CD4-positive, alpha-beta T cell (primary cell): ENCODE results near the gene ZSCAN1. TPM values are rescaled to one million over a fixed set of nuclear protein-coding genes. Genes with fewer than 3 reads are reported as not detected.

Source experiments
- ATAC-seq: fragments of 200-7000 bp; cut with Tn5 transposase; one replicate; pipeline ENCODE4 v1.10.0; 2022; ENCODE audit warnings: mild to moderate bottlenecking; ENCODE audit not compliant: poor library complexity
- CTCF ChIA-PET: fragments of 350-600 bp; sonication (Branson Sonifier 250); formaldehyde crosslinking; loops from one replicate; lab custom pipeline; 2021; ENCODE audit warnings: antibody characterized with exemption, inconsistent platforms; lab: Charles Lee
- POLR2A ChIA-PET: fragments of 350-600 bp; sonication (Branson Sonifier 250); formaldehyde crosslinking; loops from one replicate; lab custom pipeline; 2021; ENCODE audit warnings: antibody characterized with exemption, inconsistent platforms; lab: Charles Lee
- DNase-seq, 14 experiments: peaks; one replicate each; pipeline ENCODE4 v3.0.0-alpha.2; 2013 to 2020; ENCODE audit warnings: mixed read lengths in 2 of 14
- H3K27ac ChIP-seq, 2 donors: one replicate each; pipeline versions ENCODE4 v1.5.1 to v1.7.0; 2013; ENCODE audit warnings: low read length in 2 of 2, low read depth in 1 of 2, mild to moderate bottlenecking in 1 of 2
- H3K27me3 ChIP-seq, 2 experiments: 1 replicate in 1 of 2; 2 replicates in 1 of 2; pipeline versions ENCODE4 v1.6.1 to v1.7.0; 2013; ENCODE audit warnings: low read length in 2 of 2, control low read depth in 1 of 2, mild to moderate bottlenecking in 1 of 2, moderate library complexity in 1 of 2; ENCODE audit not compliant: insufficient read depth in 2 of 2, control insufficient read depth in 1 of 2
- H3K36me3 ChIP-seq: one replicate; pipeline ENCODE4 v1.6.1; 2013; ENCODE audit warnings: low read length, control low read depth; ENCODE audit not compliant: insufficient read depth
- H3K4me1 ChIP-seq: one replicate; pipeline ENCODE4 v1.6.1; 2013; ENCODE audit warnings: low read length, control low read depth; ENCODE audit not compliant: insufficient read depth
- H3K4me3 ChIP-seq: one replicate; pipeline ENCODE4 v1.5.1; 2013; ENCODE audit warnings: mild to moderate bottlenecking, low read length, moderate library complexity
- H3K9me3 ChIP-seq, 2 experiments: 1 replicate in 1 of 2; 2 replicates in 1 of 2; pipeline versions ENCODE4 v1.6.1 to v1.7.0; 2013; ENCODE audit warnings: low read length in 2 of 2, mild to moderate bottlenecking in 2 of 2, control low read depth in 1 of 2, moderate library complexity in 1 of 2; ENCODE audit not compliant: control insufficient read depth in 1 of 2, insufficient read depth in 1 of 2
- H3K27ac Mint-ChIP-seq: one replicate; pipeline ENCODE4 v1.8.0; 2020; ENCODE audit warnings: mixed read lengths
- H3K27me3 Mint-ChIP-seq: one replicate; pipeline ENCODE4 v1.8.0; 2021; ENCODE audit warnings: mixed read lengths
- H3K36me3 Mint-ChIP-seq: one replicate; pipeline ENCODE4 v1.8.0; 2021; ENCODE audit warnings: low read depth, mixed read lengths
- H3K4me1 Mint-ChIP-seq: one replicate; pipeline ENCODE4 v1.8.0; 2021; ENCODE audit warnings: low read depth, mixed read lengths
- H3K4me3 Mint-ChIP-seq: one replicate; pipeline ENCODE4 v1.8.0; 2020; ENCODE audit warnings: mild to moderate bottlenecking, mixed read lengths
- H3K9me3 Mint-ChIP-seq: one replicate; pipeline ENCODE4 v1.8.0; 2020; ENCODE audit warnings: mixed read lengths
- intact Hi-C, 2 experiments: fragments of 100-400 bp; cut with DNase I in 1 of 2; cut with micrococcal nuclease in 1 of 2; formaldehyde crosslinking; loops; one replicate each; pipeline versions ENCODE4 v1.15.1 to v1.9.0; 2023 to 2025; cut with DNase I, micrococcal nuclease
- total RNA-seq, 174 experiments: library from RNA in 2 of 174; stranded (reverse) in 2 of 174; gene quantifications; one replicate each; pipeline ENCODE4 v1.2.3 and lab custom pipeline; 2021 to 2026
- TF ChIP-seq, protein P1 (sequence below): fragments of 200-600 bp; IDR thresholded peaks from one replicate; pipeline ENCODE4 v1.8.0; 2022; ENCODE audit warnings: antibody characterized with exemption, mild to moderate bottlenecking

ZSCAN1 gene
- total RNA-seq, 2 experiments from 2014 or later: not detected

DNA sequence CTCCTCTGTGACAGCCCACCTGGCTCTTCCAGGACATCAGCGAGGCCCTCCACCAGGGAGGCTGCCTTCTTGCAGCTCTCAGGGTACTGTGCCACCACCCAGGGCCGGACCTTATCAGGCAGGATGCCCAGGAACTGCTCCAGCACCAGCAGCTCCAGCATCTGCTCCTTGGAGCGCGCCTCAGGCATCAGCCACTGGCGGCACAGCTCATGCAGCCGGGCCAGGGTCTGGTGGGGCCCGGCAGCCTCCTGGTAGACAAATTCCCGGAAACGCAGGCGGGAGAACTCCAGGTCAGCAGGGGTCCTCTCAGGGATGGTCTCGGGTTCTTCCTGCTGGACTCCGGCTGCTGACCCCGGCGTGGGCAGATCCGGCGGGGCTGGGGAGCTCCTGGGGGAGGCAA lies 56.0 kb downstream of the ZSCAN1 start:
- ATAC-seq (no peak), DNase-seq (no peak)
- POLR2A ChIA-PET: no interaction called here
- intact Hi-C loops: no loop called here
- CTCF ChIA-PET: no interaction called here
- Mint-ChIP-seq H3K4me3 (no peak overlapping the region), H3K4me1 (no peaks in the 10 kb centered on the region), H3K9me3 (peaks cover 7% of the 10 kb centered on the region), H3K27ac (no peak overlapping the region), H3K27me3 (no peaks in the 10 kb centered on the region), H3K36me3 (peaks cover 72% of the 10 kb centered on the region)
- no peaks in the 10 kb centered on the region for H3K27me3 ChIP-seq
- H3K4me1 ChIP-seq: no peaks in the 10 kb centered on the region
- H3K36me3 ChIP-seq: peaks cover 8% of the 10 kb centered on the region
- no peak overlapping the region for H3K4me3 ChIP-seq
- peaks cover 63 to 98% of the 10 kb centered on the region in 2 experiments for H3K9me3 ChIP-seq
- TF ChIP-seq, protein P1, sequence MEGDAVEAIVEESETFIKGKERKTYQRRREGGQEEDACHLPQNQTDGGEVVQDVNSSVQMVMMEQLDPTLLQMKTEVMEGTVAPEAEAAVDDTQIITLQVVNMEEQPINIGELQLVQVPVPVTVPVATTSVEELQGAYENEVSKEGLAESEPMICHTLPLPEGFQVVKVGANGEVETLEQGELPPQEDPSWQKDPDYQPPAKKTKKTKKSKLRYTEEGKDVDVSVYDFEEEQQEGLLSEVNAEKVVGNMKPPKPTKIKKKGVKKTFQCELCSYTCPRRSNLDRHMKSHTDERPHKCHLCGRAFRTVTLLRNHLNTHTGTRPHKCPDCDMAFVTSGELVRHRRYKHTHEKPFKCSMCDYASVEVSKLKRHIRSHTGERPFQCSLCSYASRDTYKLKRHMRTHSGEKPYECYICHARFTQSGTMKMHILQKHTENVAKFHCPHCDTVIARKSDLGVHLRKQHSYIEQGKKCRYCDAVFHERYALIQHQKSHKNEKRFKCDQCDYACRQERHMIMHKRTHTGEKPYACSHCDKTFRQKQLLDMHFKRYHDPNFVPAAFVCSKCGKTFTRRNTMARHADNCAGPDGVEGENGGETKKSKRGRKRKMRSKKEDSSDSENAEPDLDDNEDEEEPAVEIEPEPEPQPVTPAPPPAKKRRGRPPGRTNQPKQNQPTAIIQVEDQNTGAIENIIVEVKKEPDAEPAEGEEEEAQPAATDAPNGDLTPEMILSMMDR: no peak
- no peak overlapping the region for H3K27ac ChIP-seq

DNA sequence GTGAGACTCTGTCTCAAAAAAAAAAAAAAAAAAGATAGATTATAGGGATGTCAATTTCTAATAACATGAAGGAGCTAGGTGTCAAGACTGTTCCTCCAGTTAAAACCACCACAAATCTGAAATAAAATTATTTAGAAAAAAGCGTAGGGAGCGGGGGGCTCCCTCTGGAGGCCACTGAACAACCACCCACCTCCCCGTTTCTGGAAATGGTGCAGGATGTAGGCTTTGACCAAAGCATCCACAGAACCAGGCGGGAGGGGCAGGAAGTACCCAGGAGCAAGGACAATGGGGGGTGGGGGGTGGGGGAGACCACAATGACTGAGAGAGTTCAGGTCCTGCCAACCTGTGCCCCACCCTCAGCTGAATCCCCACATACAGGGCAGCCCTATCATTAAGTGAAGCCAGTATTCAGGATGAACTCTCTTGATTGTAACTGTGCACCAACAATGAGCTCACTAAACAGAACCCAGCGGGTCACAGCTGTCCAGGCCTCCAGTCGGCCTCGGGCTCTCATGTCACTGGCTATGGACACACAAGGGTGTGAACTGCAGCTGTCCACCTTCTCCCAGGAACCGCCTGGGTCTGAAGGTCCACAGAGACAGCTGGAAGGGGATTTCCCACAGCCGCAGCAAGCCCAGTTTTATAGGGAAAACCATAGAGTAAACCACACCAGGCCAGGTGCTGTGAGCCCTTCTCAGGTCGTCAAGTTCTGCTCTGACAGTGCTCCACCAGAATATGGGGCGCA lies 57.6 kb downstream of the ZSCAN1 start:
- Mint-ChIP-seq H3K27ac (no peak overlapping the region), H3K9me3 (peaks cover 9% of the 10 kb centered on the region), H3K36me3 (peaks cover 80% of the 10 kb centered on the region), H3K4me1 (no peaks in the 10 kb centered on the region), H3K4me3 (no peak overlapping the region), H3K27me3 (no peaks in the 10 kb centered on the region)
- no peak for DNase-seq
- Histone ChIP-seq H3K9me3 (peaks cover 60 to 98% of the 10 kb centered on the region in 2 experiments), H3K4me3 (no peak overlapping the region), H3K27ac (no peak overlapping the region), H3K4me1 (peaks cover under 1% of the 10 kb centered on the region), H3K36me3 (no peaks in the 10 kb centered on the region), H3K27me3 (no peaks in the 10 kb centered on the region)
- TF ChIP-seq, protein P1: no peak
- ChIA-PET CTCF (no interaction called here), POLR2A (no interaction called here)
- intact Hi-C loops: no loop called here
- no peak for ATAC-seq

DNA sequence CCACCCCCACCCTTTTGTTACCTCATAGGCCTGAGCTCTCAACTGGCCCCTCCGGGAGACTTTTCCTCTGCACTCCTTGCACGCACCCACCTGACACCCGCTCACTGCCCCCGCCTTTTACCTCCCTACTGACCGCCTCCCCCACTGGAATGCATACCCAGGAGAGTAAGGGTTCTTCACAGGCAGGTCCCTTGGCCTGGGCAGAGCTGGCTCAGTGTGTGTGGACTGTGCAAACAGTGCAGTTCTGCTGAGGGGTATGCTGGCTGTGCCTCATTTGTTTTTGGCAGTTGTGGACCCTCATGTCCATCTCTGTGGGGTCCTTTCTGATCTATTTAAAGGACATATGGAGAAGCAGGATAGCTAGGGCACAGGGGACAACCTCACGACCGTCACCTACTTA lies 59.2 kb downstream of the ZSCAN1 start:
- Mint-ChIP-seq H3K27me3 (no peaks in the 10 kb centered on the region), H3K9me3 (peaks cover 9% of the 10 kb centered on the region), H3K4me3 (no peak overlapping the region), H3K4me1 (peaks cover 5% of the 10 kb centered on the region), H3K27ac (no peak overlapping the region), H3K36me3 (peaks cover 77% of the 10 kb centered on the region)
- intact Hi-C loops: no loop called here
- Histone ChIP-seq H3K27ac (no peak overlapping the region), H3K4me3 (no peak overlapping the region), H3K27me3 (no peaks in the 10 kb centered on the region), H3K9me3 (peaks cover 51 to 98% of the 10 kb centered on the region in 2 experiments), H3K36me3 (no peaks in the 10 kb centered on the region), H3K4me1 (peaks cover 15% of the 10 kb centered on the region)
- ATAC-seq: no peak
- TF ChIP-seq, protein P1: no peak
- no peak for DNase-seq
- ChIA-PET POLR2A (no interaction called here), CTCF (no interaction called here)
